Measurements from ENCODE around the gene SLC5A12.

SLC5A12 gene, protein sequence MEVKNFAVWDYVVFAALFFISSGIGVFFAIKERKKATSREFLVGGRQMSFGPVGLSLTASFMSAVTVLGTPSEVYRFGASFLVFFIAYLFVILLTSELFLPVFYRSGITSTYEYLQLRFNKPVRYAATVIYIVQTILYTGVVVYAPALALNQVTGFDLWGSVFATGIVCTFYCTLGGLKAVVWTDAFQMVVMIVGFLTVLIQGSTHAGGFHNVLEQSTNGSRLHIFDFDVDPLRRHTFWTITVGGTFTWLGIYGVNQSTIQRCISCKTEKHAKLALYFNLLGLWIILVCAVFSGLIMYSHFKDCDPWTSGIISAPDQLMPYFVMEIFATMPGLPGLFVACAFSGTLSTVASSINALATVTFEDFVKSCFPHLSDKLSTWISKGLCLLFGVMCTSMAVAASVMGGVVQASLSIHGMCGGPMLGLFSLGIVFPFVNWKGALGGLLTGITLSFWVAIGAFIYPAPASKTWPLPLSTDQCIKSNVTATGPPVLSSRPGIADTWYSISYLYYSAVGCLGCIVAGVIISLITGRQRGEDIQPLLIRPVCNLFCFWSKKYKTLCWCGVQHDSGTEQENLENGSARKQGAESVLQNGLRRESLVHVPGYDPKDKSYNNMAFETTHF

DNA sequence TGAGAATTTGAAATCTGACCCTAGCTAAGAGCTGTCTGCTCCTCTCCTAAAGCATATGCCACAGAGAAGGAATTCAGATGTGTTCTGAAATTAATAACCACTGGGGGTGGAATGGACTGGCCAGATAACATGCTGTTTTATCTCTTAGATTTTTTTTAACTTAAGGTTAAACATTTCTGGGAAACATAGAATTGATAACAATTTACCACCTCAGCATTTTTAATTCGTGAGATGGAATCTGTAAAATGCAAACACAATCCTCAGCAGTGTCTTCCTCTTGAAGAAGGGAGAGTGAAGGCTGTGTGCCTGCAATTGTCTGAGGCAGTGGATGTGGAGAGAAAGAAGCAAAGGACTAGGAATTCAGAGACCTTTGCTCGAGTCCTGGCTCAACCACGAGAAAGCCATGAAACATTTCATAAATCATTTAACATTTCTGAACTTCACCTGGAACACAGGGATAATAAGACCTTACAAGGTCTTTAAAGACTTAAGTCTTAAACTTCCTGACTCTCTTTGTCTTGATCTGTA lies at the start of gene SLC5A12:
Gene SLC5A12, minus strand, starts transcription at position 113 of the 528 bp plus-strand sequence. CDS start 346 bp downstream, outside the sequence.
- DNase-seq (ENCODE audit: low spot score) = no peak

DNA sequence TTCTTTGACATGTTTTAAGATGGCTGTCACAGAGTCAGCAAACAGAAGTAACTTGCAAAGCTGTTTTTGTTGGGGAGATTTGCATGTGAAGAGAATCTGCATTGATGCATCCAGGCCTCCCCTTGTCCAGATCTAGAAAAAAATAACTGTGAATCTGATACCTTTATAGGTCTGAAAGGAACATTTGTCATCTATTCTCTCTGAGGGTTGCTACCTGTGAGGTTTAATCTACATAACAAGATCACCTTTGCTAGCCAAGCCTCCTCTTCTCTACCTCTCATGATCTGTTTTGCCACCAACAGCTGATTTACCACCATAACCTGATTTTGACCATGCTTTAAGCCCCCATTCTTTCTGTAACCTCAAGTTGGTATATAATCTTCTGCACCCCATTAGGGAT lies 47.2 kb upstream of the SLC5A12 start:
- no peak for DNase-seq (ENCODE audit: low spot score)

DNA sequence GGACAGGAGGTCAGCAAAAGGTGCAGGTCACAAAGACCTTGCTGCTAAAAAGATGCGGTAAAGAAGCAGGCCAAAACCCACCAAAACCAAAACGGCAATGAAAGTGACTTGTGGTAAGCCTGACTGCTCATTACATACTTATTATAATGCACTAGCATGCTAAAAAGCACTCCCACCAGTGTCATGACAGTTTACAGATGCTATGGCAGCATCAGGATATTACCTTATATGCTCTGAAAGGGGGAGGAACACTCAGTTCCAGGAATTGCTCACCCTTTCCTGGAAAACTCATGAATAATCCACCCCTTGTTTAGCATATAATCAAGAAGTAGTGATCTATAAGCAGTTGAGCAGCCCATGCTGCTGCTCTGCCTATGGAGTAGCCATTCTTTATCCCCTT lies 45.2 kb upstream of the SLC5A12 start:
- no peak for DNase-seq (ENCODE audit: low spot score)

DNA sequence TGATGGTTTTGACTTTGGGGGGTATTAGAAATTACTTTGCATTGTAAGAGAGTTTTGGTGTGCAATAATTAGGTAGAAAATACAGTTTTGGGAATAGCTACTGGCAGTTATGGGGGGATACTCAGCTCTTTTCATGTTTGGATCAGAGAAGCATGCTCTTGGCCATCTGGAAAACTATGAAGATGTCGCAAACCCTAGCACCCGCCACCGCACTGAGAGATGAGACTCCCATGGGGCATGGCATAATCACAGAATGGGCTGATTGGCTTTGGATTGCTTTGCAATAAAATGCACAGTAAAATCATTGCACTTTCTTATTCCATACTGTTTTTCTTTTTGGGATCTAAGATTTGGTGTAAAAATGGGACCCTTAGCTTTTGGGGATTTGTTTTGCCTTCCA lies 43.5 kb upstream of the SLC5A12 start:
- no peak for DNase-seq (ENCODE audit: low spot score)

DNA sequence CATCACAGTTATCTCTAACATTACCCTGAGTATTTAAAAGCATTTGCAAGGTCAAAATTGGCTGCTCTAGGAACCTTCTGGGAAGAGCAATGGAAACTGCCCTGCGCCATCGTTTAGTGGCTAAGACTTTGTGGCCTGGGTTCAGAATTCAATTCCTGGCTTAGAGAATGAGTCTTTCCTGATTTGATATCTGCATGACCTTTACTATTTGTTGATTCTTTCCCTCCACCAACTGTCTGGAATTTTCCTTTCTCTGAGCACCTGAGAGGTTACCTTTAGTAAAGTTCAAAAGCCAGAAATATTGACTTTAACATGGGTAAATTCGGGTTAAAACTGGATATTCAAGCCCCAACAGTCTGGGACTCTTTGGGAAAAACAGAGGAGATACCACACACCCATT lies 43.0 kb upstream of the SLC5A12 start:
- DNase-seq (ENCODE audit: low spot score) = no peak

DNA sequence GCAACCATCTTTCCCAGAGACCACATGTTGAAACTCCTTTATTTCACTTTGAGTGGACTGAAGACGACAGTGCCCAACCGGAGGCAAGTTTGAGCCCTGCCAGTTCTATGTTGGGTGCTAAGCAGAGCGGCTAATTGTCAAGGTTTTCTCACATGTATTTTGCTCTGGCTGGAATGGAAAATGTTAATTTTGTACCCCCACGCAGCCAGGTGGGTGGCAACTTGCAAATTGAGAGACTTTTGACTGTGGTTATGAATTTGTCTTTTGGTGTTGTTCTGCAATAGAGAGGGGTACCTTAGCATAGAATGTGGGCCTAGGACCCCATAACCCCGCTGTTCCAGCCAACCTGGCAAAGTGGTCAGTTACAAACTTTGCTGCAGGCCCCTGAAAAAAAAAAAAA lies 42.5 kb upstream of the SLC5A12 start:
- no peak for DNase-seq (ENCODE audit: low spot score)

DNA sequence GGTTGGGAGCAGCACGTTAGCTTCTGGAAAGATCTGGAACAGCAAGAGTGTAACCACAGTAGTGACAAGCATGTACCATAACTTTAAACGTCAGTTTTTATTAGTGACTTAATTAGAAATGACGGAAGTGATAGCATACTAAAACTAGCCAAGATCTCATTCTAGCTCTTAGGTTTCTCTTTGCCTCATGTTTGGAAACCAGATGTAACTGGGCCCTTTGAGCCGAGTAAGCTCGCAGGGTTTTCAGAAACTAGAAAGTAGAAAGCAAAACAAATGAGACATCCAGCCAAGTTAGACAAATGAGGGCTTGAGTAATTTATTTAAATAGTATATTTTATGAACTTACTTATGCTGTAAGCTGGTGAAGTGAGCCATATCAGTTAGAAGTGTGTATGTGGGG lies 40.2 kb upstream of the SLC5A12 start:
- DNase-seq (ENCODE audit: low spot score) = no peak

DNA sequence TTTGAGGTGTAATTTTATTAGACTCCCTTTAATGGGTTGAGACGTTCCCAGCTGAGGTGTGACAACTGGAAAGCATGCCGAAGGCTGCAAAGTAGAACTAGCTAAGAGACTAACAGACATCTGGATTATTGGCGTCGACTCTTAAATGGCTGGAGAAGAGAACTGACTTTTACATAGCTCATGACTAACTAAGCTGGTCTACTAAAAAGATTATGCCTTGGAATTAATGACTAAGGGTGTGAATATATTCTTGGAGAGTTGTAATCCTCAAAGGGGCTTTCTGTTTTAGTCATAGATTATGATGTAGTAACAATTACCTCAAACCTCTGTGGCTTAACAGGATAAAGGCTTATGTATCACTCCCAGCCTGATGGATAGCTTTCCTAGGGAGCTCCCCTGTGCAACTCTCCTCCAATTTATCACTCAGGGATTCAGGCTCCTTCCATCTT lies 39.5 kb upstream of the SLC5A12 start:
- no peak for DNase-seq (ENCODE audit: low spot score)

DNA sequence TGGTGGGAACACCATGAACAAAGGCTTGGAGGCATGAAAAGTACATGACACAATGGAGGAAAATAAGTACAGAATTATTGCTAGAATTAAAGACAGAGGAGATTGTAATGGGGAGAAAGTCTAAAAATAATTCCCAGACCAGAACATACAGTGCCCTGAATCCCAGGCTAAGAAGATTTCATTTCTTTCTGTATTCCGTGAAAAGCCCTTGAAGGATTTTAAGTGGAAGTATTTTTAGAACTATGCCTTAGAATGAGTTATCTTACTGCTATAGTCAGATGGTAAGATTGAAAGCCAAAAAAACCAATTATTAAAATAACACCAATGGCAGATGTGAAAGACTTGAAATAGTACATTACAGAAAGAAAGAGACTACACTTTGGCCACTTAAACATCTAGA lies 36.1 kb upstream of the SLC5A12 start:
- no peak for DNase-seq (ENCODE audit: low spot score)

DNA sequence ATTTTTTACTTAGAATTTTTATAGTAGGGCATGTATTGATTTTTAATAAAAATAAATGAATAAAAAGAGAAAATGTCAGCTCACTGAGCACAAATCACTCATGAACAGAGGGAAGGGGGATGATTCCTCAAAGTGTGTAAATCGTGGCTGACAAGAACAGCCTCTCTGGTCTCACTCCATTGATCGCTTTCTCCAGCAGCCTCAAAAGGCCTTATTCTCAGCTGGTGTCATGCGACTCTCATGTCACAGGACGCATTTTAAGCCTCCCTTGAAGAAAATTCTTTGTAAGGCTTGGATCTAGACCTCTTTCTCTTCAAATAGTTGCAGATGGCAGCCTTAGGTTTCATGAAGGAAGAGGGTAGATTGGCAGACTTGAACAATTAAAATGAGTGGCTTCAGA lies 33.9 kb upstream of the SLC5A12 start:
- no peak for DNase-seq (ENCODE audit: low spot score)

DNA sequence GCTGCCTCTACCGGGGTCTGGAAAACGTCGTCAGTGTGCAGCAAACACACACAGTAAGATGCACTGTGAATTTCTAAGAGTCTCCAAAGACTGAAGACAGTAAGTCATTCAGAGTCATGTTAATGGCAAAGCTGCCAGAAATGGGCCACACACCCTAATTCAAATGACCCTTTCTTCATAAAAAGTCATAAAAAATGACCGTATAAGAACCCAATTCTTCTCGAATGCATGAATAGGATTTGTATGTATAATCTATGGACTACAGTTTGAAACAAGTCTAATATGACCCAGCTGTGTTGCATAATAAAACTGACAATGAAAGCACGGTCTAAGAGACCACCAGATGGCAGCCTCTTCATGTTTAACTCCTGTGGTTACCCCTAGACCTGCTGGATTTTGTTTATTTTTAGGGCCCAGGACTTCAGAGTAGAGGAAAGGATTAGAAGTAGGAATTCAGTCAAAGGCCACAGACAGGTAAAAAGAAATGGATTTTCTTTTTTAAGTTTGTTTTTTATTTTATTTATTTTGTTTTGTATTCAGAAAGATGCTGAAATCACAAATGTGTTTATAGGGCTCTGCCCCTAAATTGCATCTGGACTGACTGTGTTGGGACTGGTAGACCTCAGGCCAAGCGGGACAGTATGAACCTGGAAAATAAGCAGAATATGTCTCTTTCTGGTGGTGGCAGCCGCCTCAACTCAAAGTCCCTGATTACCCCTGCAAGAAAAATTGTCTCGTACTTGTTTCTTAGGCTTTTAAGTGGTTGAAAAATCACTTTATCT lies 32.1 kb upstream of the SLC5A12 start:
- peak; percentile 70 for DNase-seq (ENCODE audit: low spot score)

DNA sequence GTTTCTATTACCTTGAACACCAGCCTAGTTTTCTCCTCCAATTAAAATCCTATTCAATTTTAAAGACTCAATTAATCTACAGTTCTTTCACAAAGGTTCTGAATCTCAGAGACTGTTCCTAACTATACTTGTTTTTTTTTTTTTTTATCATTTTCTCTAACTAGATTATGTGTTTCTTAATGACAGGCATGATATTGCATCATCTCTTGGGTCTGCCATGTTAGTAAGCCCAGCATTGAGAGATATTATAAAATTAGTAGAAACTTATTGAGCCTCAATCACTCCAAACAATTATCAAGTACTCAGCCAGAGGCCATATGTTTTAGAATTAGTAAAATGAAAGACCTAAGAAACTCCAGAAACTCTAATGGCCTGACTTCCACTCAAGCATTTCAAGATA lies 28.1 kb upstream of the SLC5A12 start:
- DNase-seq (ENCODE audit: low spot score) = no peak

DNA sequence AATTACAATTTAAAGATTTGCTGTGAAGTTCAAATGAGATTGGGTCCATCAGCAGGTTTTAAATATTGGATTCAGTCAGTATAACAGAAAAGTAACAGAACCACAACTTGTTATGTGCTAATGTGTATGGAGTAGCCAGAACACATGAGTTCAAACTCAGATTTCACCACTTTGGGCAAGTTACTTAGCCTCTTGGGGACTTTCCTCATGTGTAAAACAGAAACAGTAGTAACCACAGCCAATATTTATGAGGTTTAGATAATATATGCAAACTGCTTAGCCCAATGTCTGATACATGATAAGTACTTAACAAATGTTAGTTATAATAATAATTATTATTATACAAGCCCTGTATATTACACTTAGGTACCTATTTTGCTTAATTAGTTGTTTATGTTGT lies 21.8 kb upstream of the SLC5A12 start:
- DNase-seq (ENCODE audit: low spot score) = no peak

DNA sequence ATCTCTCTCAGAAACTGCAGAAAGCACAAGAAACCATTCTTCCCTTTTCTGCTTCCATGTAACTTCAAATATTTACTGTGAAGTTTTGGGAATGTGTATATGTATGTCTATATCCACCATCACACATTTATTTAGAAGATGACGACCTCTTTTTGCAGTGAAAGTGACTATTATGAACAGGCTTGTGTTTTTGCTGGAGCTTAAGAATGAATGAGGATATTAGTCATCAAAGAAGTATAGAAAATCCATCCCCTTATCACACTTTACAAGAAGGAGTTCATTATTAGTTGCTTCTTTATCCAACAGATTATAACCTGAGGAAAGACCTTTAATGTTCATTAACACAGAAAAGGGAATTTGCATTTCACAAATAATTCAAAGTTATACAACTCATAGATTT lies 21.1 kb upstream of the SLC5A12 start:
- DNase-seq (ENCODE audit: low spot score) = no peak

DNA sequence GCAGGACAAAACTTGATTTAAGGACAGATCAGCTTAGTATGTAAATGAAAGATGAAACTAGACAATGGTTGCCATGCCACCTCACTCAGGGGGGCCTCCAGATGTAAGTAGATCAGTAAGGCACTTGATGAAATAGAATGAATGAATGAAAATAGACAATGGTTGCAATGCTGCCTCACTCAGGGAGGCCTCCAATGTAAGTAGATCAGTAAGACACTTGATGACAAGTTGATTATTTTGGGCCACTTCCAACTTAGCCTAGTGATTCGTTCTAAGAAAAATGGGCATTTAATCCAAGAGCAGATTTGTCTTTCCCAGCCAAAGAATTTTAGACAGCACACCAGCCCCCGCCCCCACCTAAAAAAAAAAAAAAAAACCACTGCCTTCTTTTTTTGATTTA lies 19.2 kb upstream of the SLC5A12 start:
- peak; percentile 8 for DNase-seq (ENCODE audit: low spot score)

DNA sequence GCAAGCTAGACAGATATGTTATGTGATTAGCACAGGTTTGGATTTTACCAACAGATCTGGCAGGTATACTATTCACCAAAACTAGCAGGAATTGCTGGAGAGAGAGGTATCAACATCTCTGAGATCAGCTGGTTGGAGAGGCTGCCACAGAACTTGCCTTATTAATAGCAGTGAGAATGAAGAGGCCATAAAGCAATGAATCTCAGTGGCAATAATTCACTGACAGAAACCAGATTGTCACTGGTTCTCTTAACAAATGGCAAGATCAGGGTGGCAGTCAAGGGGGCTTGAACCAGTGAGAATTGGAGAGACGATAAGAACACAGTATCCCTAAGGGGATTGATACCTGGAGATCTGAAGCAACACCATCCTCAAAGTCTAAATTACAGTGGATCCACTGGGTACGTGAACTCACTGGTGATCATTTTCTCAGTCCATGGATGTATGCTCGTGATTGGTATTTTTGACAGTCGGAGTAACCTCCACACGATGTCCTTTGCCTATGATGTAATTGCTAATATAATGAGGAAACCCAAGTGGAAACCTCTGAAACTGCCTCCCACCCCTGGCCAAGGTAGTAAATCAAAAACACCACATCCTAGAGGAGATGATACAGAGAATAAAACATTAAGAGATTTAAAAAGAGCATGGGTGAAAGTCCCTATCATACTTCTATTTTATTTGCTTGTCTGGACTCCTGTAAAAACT lies 17.7 kb upstream of the SLC5A12 start:
- no peak for DNase-seq (ENCODE audit: low spot score)

DNA sequence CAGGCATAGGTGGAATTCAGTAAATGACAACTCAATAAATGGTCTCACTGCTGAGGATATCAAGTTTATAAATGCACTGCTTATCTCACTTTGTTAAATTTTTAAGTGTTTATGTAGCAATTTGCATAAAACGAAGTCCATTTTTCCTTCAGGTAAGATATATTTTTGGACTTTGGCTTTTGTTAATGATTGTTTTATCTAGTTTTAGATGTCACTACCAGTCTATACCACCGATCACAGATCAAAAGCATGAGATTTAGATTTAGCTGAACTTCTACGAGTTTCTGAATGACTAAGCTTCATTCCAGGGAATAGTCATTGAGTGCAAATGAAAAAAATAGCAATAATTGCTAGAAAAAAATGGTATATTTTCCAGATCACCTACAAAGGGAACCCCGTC lies 12.8 kb upstream of the SLC5A12 start:
- DNase-seq (ENCODE audit: low spot score) = no peak

DNA sequence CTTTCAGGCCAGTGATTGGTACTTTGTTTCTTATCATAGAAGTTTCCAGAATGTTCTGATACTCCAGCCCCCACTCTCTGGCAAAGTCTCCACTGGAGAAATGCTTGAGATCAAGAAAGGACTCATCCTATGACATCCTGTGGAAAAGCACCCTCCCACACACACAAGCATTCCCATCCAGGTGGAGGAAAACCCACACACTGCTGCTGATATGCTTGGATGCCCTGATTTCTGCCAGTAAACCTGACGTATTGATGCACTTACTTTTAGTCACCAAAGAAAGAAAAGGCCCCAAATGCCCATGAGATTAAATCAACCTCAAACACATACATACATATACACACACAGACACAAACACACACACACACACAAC lies 9.2 kb upstream of the SLC5A12 start:
- no peak for DNase-seq (ENCODE audit: low spot score)

DNA sequence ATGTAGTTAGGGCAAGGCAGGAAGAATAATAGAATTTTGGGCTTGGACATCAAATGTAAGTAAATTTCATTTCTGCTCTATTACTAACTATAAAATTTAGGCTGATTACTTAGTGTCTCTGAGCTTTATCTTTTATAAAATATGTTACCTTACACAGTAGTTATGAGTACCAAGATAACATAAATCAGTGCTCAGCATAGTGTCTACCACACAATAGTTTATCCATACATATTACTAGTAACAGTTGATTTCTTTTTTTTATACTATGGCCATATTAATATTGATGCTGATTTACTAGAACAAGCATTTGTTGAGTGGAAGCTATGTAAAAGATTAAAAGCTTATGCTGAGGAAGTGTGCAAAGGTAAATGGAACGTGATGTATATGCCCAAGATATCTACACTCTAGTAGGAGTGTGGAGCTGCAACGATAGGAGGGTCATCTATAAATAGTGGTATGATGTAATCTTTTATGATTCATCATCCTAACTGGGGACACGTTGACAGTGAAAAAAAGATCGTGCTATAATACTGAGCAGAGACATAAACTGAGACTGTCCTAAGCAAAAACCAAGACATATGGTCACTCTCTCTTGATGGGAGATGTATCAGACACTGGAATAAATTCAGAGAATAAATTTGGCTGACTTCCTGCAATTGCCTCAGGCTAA lies 8.7 kb upstream of the SLC5A12 start:
- DNase-seq (ENCODE audit: low spot score) = peak; percentile 26

DNA sequence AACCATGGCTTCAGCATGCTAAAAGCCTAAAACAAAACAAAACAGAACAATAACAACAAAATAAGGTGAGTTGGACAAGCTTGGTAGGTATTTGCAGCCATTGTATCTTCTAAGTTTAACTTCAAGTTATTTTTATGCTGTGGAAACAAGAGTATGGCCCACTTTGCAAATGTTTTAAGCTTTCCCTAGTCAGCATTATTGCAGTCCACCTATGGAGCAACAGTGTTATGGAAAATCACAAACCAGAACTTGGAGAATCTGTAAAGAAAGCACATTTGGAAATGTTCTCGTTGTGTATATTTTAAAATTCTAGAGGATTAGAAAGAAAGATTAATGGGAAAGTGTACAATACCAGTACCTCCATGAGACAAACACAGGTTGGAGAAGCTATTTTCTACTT lies 7.4 kb upstream of the SLC5A12 start:
- DNase-seq (ENCODE audit: low spot score) = no peak

DNA sequence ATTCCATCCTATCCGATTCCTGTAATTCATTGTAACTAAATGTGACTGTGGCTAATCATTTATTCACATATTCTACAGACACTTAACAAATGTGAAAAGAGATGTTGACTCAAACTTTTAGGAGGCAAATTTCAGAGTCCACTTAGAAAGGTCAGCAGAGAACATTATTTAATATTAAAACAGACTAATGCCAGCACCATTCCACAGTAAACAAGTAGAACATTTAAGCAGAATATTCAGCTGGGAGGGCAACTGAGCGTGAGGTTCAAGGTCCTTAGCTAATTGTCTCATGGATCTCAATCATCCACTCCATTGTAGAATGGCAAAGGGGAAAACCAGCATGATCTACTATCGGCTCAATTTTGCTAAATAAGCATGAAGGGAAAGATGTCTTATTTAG lies 5.1 kb upstream of the SLC5A12 start:
- no peak for DNase-seq (ENCODE audit: low spot score)

DNA sequence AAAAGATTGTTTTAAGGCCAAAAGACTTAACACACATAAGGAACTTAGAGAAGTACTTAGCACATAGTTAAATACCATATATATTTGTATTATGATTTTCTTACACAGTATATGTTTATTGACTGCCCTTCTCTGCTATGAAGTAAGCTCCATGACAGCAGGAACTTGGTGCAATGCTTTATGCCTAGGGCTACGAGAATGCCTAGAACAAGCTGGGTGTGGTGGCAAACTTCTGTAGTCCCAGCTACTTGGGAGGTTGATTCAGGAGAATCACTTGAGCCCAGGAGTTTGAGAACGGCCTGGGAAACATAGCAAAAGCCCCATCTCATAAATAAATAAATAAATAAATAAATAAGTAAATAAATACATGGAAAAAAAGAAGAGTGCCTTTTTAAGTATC lies 1.9 kb downstream of the SLC5A12 start:
- no peak for DNase-seq (ENCODE audit: low spot score)
